ENCODE data around the gene EIPR1.

Gene EIPR1

DNA sequence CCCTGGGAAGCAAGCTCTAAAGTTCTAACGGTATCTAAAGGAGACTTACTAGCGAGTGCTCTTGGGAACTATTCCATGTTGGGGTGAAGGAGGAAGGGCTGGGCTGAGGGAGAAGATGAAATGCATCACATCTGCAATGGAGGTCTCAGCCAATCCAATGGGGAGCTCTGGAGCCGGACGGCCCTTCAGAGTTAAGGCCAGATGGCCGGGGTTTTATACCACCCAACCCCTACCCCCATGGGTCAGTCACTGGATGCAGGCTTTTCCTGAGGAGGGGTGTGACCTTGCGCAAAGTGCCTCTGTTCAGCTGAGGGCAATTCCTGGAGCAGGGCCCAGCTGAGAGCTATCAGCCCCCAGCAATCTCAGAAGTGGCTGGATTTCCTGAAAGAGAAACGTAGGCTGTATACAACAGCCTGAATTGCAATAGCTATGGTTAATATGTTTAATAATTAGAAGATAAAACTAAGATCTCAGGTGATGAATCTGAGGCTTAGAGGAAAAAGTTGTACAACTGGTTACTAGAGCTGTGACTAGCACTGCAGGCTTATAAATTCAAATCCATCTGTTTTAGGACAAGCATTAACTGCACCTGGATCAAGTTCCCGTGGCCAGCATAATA lies 21.6 kb downstream of the EIPR1 start:
- DNase-seq = no peak

DNA sequence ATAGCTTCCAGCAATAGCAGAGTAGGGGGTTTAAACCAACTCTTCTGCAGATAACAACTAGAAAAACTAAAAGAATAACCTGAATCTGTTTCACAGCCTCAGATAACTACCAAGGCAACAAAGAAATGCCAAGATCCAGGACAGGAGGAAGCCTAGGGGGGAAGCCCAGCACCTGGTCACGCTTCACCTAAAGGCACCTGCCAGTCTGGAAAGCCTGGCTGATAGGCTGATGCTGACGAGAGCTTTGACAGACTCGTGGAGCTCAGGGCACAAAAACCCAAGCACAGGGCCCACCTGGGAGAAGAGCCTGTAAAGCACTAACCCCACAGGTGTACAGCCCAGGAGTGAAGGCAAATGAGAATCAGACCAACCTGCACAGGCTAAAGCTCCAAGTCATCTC lies 22.6 kb downstream of the EIPR1 start:
- DNase-seq = no peak

DNA sequence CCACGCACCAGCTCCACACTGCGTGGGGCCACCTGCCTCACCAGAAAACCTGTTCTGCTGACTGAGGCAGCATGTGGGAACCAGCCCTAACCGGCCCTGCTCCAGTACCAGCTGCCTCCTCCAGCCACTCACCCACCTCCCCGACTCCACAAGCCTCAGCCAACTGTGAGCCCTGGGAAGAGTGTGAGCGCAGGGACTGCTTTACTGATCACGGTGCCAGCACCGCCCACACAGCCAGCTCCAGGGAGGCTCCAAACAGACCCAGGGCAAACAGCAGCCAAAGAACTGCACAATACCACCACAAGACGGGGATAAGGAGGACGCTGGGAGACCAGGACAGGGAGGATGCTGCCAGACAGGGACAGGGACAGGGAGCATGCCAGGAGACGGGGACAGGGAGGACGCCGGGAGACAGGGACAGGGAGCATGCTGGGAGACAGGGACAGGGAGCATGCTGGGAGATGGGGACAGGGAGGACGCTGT lies 28.4 kb downstream of the EIPR1 start:
- no peak for DNase-seq

DNA sequence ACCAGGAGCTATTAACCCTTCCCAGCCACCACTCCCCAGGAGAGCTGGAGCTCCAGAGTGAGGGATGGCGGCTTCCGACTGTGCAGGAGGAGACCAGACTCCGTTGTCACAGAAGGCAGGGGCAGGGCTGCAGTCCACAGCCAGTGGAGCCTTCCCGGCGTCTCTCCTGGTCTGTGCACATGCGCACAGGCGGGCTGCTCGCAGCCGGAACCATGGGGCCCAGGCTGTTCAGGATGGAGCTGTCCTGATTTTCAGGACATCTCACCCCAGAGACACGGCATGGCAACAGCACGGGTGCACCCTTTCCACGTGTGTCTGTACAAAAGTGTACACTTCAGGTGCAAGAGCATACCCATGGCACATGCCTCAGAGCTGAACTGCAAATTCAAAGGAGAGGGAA lies 28.9 kb downstream of the EIPR1 start:
- no peak for DNase-seq

DNA sequence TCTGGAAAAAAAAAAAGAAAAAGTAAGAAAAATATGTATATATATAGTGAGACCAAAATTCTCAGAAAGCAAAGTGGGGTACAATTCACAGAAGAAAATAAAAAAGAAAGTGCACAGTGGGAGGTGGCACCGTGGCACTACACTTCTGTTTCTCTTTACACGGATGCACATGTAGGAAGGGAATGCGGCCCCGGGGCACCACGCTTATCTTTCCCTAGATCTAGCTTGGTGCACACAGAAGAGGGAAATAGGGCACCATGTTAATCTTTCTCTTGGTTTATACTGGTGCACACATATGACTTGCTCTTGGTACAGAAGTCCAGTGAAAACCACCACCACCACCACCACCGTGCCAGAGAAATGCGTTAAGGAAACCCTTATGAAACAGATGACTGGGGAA lies 32.0 kb downstream of the EIPR1 start:
- DNase-seq = no peak

DNA sequence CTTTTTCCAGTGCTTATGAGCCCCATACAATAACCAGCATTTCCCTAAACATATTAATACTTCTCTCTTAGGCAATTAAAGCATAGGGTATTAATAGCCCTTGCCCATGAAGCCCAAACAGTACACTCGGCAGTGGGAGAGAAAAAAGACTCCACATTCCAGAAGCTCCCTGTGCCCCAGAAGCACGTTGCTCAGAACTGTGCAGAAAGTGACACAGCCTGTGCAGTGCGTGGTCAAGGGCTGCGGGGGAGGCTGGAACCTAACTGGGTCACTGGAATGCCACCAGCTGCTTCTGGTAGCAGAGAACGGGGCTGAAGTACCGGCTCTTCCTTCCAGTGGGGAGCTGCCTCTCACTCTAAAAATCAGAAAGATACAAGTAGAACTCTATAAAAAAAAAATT lies 32.7 kb downstream of the EIPR1 start:
- no peak for DNase-seq

DNA sequence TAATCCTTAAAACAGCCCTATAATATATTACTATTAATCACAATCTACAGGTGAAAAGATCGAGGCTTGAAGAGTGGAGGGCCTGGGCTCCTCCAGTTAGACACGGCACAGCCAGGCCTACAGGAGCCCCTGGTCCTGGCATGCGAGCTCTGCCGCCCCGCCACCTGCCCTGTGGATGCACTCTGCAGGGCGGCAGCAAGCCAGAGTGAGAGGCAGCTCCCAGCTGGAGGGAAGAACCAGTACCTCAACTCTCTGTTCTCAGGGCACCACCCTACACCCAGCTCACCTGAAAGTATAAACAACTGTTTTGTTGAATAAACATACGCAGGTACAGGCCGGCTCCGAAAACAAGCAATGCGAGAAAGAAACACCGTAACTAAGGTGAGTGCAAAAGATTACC lies 34.6 kb downstream of the EIPR1 start:
- no peak for DNase-seq

DNA sequence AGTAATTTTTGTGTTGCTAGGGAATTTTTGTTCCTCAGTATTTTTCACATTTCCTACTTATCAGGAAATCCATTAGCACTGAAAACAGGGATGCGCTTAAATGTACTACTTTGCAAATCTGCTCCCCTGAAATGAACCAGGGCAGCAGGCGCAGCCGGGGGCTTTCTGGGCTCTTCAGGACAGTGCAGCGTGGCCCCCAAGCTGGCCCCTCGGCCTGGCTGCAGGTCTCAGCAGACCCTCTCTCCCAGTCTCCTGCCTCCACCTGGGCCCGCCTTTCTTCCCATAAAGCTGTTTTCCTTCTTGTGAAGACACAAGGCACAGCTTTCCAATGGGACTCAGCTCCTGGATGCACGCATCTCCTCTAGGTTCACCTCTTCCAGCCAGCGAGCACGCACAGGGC lies 35.3 kb downstream of the EIPR1 start:
- DNase-seq = no peak

DNA sequence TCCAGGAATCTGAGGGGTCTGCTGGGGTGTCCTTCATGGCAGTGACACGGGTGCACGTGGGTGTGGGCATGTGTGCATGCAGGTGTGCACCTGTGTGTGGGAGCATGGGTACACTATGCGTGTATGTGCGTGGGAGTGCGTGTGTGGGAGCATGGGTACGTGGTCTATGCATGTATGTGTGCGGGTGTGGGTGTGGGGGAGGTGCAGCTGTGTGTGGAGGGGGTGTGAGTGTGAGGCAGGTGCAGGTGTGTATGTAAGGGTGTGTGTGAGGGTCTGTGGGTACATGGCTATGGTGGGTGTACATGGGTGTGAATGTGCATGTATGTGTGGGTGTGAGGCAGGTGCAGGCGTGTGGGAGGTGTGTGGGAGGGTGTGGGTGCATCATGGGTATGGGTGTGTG lies 36.3 kb downstream of the EIPR1 start:
- DNase-seq = no peak

DNA sequence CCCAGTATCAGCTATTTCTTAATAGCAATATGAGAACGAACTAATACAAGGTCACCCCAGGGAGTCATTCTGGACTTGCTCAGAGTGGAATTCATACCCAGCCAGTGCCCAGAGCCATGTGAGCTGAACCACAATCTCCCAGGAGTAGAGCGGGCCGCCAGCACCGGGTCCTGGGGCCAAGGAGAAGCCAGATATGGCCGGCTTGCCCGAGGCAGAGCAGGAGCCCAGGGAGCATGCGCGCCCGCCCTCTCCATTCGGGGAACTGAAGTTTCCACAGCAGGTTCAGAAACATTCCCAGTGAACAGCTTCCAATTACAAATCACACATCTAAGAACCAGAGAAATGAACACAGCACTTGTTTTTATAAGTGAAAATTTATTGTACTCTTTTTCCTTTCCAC lies 37.5 kb downstream of the EIPR1 start:
- no peak for DNase-seq

DNA sequence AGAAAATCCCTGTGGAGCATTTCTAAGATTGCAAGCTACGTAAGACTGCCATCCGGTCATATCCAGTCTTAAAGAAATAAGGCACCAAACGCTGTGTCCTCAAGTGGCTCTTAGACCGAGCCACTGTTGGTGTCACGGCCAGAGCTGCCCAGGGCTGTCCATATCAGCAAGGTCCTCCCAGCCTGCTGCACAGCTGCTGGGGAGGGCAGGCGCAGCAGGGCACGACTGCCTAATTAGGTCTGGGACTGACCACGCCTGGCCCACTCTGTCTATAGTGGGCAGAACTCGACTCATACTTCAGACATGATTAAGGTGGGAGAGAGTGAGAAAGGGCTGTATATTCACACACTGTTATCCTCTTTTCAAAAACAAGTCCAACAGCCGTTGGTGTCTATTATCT lies 39.3 kb downstream of the EIPR1 start:
- no peak for DNase-seq

DNA sequence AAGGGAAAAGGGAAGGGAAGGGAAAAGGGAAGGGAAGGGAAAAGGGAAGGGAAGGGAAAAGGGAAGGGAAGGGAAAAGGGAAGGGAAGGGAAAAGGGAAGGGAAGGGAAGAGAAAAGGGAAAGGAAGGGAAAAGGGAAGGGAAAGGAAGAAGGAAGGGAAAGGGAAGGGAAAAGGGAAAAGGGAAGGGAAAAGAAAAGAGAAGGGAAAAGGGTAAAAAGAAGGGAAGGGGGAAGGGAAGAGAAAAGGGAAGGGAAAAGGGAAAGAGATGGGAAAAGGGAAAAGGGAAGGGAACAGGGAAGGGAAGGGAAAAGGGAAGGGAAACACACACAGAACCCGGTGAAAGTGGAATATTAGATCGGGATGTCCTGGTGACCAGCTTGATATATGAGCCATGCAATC lies 40.8 kb downstream of the EIPR1 start:
- no peak for DNase-seq

DNA sequence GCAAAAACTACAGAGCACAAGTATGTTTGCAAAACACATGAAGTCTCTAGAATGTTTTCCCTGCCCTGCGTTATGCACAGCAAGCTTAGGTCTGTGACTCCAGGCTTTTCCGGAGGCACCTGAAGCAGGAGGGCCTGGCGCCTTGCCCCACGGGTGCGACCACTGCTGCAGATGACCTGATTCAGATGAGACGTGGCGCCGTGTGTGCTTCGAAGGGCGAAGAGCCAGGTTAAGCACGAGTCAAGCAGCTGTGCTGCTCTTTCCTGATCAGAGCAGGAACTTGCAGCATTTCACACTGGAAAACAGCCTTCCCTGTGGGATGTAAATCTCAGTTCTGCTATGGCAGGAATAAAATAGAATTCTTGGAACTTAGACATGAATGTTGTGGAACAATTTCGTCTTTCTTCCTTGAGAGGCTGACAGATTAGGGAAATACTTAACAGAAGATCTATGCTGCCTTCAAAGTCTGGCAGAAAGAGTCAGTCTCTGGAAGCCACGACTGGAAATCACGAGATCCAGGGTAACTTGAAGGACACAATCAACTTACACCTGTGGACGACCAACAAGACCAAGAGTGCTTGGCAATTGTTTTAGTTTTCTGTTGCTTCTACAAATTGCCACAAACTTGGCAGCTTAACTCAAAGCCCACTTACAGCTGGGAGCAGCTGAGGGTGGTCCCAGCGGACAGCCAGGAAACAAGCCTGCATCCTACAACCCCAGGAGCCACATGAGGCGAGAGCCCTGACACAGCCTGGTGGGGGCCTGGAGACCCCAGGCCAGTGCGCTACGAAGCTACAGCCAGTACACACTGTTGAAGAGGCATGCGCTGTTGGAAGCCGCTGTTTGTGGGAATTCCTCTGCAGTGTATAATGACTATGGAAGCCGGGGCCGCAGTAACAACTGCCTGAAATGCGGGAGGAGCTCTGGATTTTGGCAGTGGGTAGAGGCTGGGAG lies 42.9 kb downstream of the EIPR1 start:
- no peak for DNase-seq

DNA sequence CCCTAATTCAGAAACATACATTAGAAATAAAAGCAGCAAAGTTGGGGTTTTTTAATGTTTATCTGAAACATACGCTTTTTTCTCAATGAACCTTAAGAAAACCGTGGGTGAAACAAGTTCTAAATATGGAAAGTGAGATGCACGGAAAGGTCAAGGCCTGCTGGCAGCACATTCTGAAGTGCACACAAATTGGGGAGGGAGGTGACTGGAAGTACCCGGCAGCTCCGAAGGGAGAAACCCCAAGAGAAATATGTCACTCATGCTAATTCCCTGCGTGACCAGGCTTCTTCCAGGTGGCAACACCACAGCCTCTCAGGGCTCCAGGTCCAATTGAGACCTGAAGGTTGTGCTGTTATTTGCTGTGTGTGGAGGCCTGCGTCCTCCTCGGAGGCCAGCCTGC lies 45.5 kb downstream of the EIPR1 start:
- DNase-seq = no peak

DNA sequence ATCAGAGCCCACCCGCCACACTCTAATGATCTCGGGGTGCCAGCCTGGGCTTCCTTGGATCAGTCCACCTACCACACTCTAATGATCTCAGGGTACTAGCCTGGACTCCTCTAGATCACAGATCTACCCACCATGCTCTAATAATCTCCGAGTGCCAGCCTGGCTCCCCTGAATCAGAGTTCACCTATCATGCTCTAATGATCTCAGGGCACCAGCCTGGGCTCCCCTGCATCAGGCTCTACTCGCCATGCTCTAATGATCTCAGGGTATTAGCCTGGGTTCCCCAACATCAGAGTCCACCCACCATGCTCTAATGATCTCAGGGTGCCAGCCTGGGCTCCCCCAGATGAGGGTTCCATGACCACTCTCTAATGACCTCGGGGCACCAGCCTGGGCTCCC lies 48.1 kb downstream of the EIPR1 start:
- DNase-seq = no peak

DNA sequence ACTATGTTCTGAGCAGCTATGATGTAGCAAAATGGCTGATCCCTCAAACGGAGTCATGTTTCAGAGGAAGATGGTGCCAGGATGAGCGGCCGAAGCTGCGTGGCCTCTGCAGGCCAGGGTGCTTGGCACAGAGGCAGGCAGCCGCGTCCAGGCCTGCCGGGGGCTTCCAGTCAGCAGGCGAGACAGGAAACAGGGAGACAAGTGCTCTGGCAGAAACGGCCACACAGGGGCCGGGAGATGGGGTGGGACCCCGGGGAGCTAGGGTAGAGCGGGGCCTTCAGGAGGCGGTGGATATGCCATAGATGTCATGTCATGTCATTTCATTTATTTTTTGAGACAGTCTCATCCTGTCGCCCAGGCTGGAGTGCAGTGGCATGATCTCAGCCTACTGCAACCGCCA lies 50.7 kb downstream of the EIPR1 start:
- no peak for DNase-seq

DNA sequence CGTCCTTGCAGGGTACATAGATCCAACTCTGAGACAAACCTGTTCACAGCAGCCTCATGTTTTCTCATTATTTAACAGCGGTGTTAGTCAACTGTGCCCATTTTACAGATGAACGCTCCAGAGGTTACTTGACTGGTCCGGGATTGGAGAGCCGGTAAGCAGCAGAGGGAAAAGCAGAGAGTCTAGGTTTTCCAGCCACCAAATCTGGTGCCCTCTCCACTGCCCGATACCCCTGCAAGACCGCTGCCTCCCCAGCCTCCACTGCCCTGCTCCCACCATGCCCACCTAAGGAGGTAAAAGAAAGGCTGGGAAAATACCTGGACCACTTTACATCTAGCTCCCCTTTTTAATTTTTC lies 51.5 kb downstream of the EIPR1 start:
- no peak for DNase-seq

DNA sequence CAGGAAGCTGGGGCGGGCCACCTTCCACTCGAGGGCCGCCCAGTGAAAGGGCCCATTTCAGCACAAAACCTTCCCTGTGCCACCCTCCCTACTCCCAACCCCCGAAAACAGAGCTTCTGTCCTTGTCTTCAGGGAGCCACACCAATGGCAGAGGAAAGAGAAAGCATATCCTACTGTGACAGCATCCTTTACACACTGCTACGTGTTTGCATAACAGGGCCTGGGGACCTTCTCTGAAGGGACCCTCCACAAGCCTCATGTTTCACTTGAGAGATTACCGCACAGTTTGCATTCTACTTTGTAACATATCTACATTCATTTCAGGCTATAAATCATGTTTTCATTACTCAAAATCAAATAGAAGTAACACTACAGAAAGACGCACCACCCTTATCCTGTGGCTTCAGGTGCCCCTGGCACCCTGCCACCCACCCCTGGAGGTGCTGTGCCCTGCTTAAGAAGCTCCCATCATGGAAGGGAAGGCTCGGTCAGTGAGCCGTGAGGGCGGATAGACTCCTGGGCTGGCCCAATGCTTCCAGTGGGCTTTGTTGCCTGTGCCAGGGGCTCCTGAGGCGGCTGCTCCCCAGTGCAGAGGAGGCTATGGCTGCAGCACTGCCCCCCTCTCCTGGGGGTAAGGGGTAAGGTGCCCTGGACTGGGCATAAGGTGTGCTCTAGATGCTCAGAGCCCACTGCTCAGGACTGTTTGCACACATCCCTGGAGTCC lies 52.0 kb downstream of the EIPR1 start:
- no peak for DNase-seq

DNA sequence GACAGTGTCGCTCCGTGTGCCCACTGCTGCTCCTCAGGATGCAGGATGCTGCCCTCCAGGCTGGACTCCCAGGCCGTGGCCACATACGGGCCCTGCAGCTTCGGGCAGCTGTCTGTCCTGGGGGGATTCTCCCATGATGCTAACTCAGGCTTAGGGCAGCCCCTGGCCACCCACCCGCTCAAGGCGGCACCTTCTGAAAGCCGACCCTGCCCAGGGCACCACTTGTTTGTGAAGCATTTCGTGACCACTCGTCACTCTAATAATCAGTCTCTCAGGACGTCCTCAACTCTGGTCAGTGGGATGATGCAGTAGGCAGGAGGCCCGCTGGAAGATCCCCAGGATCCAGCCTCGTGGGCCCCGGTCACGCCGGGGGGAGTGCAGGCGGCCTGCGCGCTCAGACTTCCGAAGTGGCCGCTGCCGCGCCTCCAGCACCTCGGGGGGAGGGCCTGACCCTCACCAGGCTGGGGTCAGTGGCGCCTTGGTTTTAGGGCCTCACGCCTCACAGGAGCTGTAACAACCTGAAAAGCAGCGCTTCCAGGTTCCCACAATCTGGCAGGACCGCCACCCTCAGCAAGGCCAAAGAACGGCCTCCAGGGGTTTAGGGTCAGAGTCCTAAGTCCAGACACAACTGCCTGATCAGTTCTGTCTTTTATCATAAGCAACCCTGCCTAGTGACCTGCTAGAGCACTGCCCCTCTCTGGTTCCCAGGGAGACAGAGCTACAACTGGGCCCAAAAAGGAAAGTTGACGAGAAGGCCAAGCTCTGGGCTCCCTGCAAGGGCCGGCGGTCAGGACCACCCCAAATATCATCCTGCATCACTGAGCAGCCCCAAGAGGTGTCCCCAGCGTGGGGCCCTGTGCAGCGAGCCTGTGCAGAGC lies 53.0 kb downstream of the EIPR1 start:
- no peak for DNase-seq

DNA sequence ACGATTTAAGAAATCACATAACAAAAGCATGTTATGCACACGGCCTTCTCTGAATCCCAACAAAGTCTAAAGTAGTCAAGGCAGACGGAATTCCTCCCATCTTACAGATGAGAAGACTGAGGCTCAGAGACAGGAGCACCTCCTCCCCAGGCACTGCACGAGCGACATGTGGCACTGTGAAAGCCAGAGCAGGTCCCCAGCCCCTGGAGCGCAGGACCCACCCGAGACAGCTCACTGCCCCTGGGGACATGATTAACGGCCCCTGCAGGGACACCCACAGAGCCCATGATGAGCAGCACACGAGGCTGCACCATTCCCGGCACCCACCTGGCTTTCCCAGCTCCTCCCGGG lies 53.6 kb downstream of the EIPR1 start:
- no peak for DNase-seq

DNA sequence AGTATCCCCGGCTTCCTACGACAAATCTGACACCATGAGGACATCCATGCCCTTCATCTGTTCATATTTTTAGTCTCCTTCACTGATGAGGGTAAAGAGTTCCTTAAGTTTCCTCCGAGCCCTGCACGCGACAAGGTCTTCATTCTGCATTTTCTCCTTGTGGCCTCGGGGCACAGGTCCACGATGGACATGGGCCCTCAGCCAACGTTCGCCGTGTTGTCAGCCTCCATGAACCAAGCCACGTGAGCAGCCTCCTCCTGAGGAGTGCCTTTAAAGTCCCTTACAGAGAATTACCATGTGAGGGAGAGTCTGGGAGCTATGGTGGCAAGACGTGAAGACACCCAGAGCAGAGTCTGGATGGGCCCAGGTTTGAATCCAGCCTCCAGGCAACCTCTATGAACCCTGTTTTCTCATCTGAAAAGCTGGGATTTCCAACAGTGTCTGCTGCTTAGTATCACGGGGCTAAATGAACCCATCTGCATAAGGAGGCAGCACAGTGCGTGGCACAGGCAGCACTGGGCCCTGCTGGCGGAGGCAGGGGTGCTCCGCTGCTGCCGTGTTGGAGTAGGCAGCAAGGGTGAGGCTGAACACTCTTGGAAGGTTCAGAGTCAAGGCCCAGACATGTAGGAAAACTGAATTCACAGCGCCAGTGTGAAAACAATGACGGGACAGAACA lies 54.1 kb downstream of the EIPR1 start:
- no peak for DNase-seq

DNA sequence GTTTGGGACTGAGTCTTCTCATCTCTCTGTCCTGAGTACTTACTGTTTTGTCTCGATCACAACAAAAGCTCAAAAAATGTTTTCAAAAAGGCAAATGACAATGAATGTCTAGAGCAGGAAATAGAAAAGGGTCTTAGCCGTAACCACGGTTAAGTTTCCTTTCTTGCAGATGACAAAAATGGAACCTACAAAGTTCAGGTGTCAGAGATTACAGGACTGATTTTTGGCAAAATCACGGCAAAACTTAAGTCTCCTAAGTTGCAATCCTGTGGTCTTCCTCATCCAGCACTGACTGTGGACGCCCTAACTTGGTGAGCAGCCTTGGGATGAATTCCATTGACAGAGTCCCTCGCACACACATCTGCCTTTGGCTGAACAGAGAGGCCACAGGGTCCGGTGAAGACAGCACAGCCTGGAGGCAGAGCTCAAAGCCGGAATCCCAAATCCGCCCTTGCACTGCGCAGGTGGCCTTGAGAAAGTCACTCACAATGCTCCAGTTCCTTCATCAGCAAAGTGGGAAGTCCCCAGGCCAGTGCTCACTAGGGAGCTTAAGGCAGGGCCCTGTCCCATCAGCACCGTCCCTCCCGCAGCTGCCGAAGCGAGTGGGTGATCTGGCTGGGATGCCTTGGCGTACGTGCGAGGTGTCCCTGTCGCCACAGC lies 55.2 kb downstream of the EIPR1 start:
- no peak for DNase-seq
